ENCODE results near the gene SEMA6D. TPM values are rescaled to one million over a fixed set of nuclear protein-coding genes. Genes with fewer than 3 reads are reported as not detected.

The SEMA6D gene
- total and polyA plus RNA-seq, 10 of the 15 experiments (the other 5 are each of a cell fraction or from before 2014, with no cell fraction given) = 0.01 to 0.52 (median 0.09) TPM; not detected in 6

GRCh38 chr15:47726399-47726823 is 9.1 kb downstream of the SEMA6D start:
- no peak for DNase-seq (ENCODE audit: low read depth, low spot score)
- ChIA-PET RAD21 (ENCODE audit: unreplicated experiment) (no interaction called here), CTCF (interaction anchor here (0.7 kb wide), 1 partner anchor 549 kb away, joined by 3 read pairs; no protein-coding TSS in a partner anchor), SMC1A (ENCODE audit: uncharacterized antibody, unreplicated experiment) (interaction anchor here (1.6 kb wide), 1 partner anchor 32 kb away, joined by 3 read pairs; no protein-coding TSS in a partner anchor), POLR2A (no interaction called here)
- 0% methylated on average over 1 of the region's 1 CpG for WGBS (ENCODE audit: insufficient coverage, insufficient replicate concordance, low lambda C conversion rate, missing lambda C conversion rate)
- intact Hi-C loops (cut with micrococcal nuclease; ENCODE audit: unreplicated experiment) (no loop called here), in situ Hi-C loops (cut with MboI) (no loop called here)
- H3K36me3 ChIP-seq (ENCODE audit: control insufficient read depth in 2 of 2, insufficient read depth in 2 of 2, low read length in 1 of 2) = no peaks in the 10 kb centered on the region
- TF ChIP-seq IRF5 (IDR thresholded peaks at IDR 0.05; ENCODE audit: borderline replicate concordance) = no peak
- TF ChIP-seq ZNF217 (IDR thresholded peaks at IDR 0.05) = no peak
- TF ChIP-seq TCF12 (IDR thresholded peaks at IDR 0.05; ENCODE audit: low read depth, low read length) = no peak
- no peak overlapping the region for H3K4me3 ChIP-seq
- peaks cover 1 to 3% of the 10 kb centered on the region in 2 experiments; a peak in 1 of 4 replicates for H3K27me3 ChIP-seq (replicated peaks in 1 of 2; ENCODE audit: control insufficient read depth in 2 of 2, insufficient read depth in 2 of 2, low read length in 1 of 2)
- no peaks in the 10 kb centered on the region for H4K20me1 ChIP-seq (ENCODE audit: control insufficient read depth, insufficient read depth)
- BruUV-seq (replicated peaks) = no TSS peak
- no peak overlapping the region for H3K4me2 ChIP-seq (ENCODE audit: control insufficient read depth, insufficient read depth)
- no peak for ATAC-seq
- no peak overlapping the region for H3K9ac ChIP-seq (ENCODE audit: control insufficient read depth, insufficient read depth, low read length)
- no peaks in the 10 kb centered on the region for H3K79me2 ChIP-seq (ENCODE audit: control insufficient read depth, insufficient read depth, low read length)
- no peaks in the 10 kb centered on the region for H3K4me1 ChIP-seq (ENCODE audit: control insufficient read depth, insufficient read depth, low read length)
- H2AFZ ChIP-seq (ENCODE audit: control insufficient read depth, low read depth, low read length) = no peak overlapping the region
- H3K27ac ChIP-seq (ENCODE audit: control insufficient read depth, insufficient read depth) = no peak overlapping the region
- H3K9me3 ChIP-seq (replicated peaks; ENCODE audit: control insufficient read depth, insufficient read depth, low read length) = no peaks in the 10 kb centered on the region
- no peak for FAIRE-seq

- H3K4me2 ChIP-seq (ENCODE audit: control insufficient read depth, insufficient read depth) = no peak overlapping the region
- H3K4me3 ChIP-seq = no peak overlapping the region
- POLR2A ChIA-PET = no interaction called here
- no peaks in the 10 kb centered on the region for H3K9me3 ChIP-seq (replicated peaks; ENCODE audit: control insufficient read depth, insufficient read depth, low read length)
- no peaks in the 10 kb centered on the region for H4K20me1 ChIP-seq (ENCODE audit: control insufficient read depth, insufficient read depth)
- H3K4me1 ChIP-seq (ENCODE audit: control insufficient read depth, insufficient read depth, low read length) = no peaks in the 10 kb centered on the region
- FAIRE-seq (no peak), DNase-seq (ENCODE audit: low read depth, low spot score) (no peak), ATAC-seq (no peak)
- in situ Hi-C loops (cut with MboI) = no loop called here
- intact Hi-C loops (cut with micrococcal nuclease; ENCODE audit: unreplicated experiment) = no loop called here
- no peaks in the 10 kb centered on the region for H3K36me3 ChIP-seq (ENCODE audit: control insufficient read depth in 2 of 2, insufficient read depth in 2 of 2, low read length in 1 of 2)
- H3K79me2 ChIP-seq (ENCODE audit: control insufficient read depth, insufficient read depth, low read length) = no peaks in the 10 kb centered on the region
- BruUV-seq (replicated peaks) = no TSS peak
- no peak overlapping the region for H3K9ac ChIP-seq (ENCODE audit: control insufficient read depth, insufficient read depth, low read length)
- SMC1A ChIA-PET (ENCODE audit: uncharacterized antibody, unreplicated experiment) = interaction anchor here (1.7 kb wide), 1 partner anchor 531 kb away, joined by 4 read pairs; no protein-coding TSS in a partner anchor
- 20% methylated on average over 4 of the region's 4 CpGs for WGBS (ENCODE audit: insufficient coverage, insufficient replicate concordance, low lambda C conversion rate, missing lambda C conversion rate)
- H2AFZ ChIP-seq (ENCODE audit: control insufficient read depth, low read depth, low read length) = no peak overlapping the region
- RAD21 ChIA-PET (ENCODE audit: unreplicated experiment) = no interaction called here
- H3K27ac ChIP-seq (ENCODE audit: control insufficient read depth, insufficient read depth) = no peak overlapping the region
- H3K27me3 ChIP-seq (replicated peaks in 1 of 2; ENCODE audit: control insufficient read depth in 2 of 2, insufficient read depth in 2 of 2, low read length in 1 of 2) = 0 out of 4 replicates have a peak, but pooled peaks cover 0 to 1% of the 10 kb centered on the region in 2 experiments
- CTCF ChIA-PET = no interaction called here
- no peak for TF ChIP-seq E4F1 (IDR thresholded peaks at IDR 0.05; ENCODE audit: borderline replicate concordance, partially characterized antibody)
- no peak for TF ChIP-seq CREB1 (IDR thresholded peaks at IDR 0.05; ENCODE audit: low read depth)
- no peak for TF ChIP-seq E2F4 (IDR thresholded peaks at IDR 0.05; ENCODE audit: low read depth, low read length)
- no peak for TF ChIP-seq ELK1 (IDR thresholded peaks at IDR 0.05; ENCODE audit: low read depth, low read length)
- no peak for TF ChIP-seq HCFC1 (IDR thresholded peaks at IDR 0.05; ENCODE audit: low read length)
- no peak for TF ChIP-seq FOXK2 (IDR thresholded peaks at IDR 0.05)
- no peak for TF ChIP-seq PBX3 (IDR thresholded peaks at IDR 0.05; ENCODE audit: insufficient replicate concordance, low read depth, low read length)
Observed at GRCh38 chr15:47727137-47727536, 9.8 kb downstream of the SEMA6D start.
